HepG2 (cell line): Measurements from ENCODE around the gene TEF. TPM values are rescaled to one million over a fixed set of nuclear protein-coding genes. Genes with fewer than 3 reads are reported as not detected.

Source experiments
- ARID4A ChIP-seq: sonication (generic); formaldehyde crosslinking; IDR thresholded peaks from 2 replicates; pipeline ENCODE4 v1.5.0; 2020; ENCODE audit warnings: mild to moderate bottlenecking, missing genetic modification reagents, borderline replicate concordance
- ATF4 ChIP-seq, 2 experiments: fragments of 450-650 bp in 1 of 2; sonication (generic) in 1 of 2; formaldehyde crosslinking; IDR thresholded peaks; 2 replicates each; pipeline versions ENCODE4 v1.5.0 to v1.8.0; 2020 to 2022; ENCODE audit warnings: mild to moderate bottlenecking in 1 of 2, missing genetic modification reagents in 1 of 2
- CENPT ChIP-seq: sonication (generic); formaldehyde crosslinking; IDR thresholded peaks from 2 replicates; pipeline ENCODE4 v1.8.0; 2022; ENCODE audit warnings: low read depth, mild to moderate bottlenecking, moderate library complexity, missing genetic modification reagents
- FOSL2 ChIP-seq: sonication (generic); formaldehyde crosslinking; IDR thresholded peaks from 2 replicates; pipeline ENCODE4 v1.4.0; 2020; ENCODE audit warnings: missing genetic modification reagents
- IKZF4 ChIP-seq: sonication (generic); formaldehyde crosslinking; IDR thresholded peaks from 2 replicates; pipeline ENCODE4 v1.5.1; 2020; ENCODE audit warnings: borderline replicate concordance, mild to moderate bottlenecking, low read depth, missing genetic modification reagents; ENCODE audit errors: not compliant biosample characterization
- NPAS2 ChIP-seq: sonication (generic); formaldehyde crosslinking; IDR thresholded peaks from 2 replicates; pipeline ENCODE4 v1.8.0; 2022; ENCODE audit warnings: mild to moderate bottlenecking, missing genetic modification reagents, borderline replicate concordance
- RFXAP ChIP-seq: sonication (generic); formaldehyde crosslinking; IDR thresholded peaks from 2 replicates; pipeline ENCODE4 v1.4.0; 2020; ENCODE audit warnings: missing genetic modification reagents, borderline replicate concordance
- SP140L ChIP-seq: sonication (generic); formaldehyde crosslinking; IDR thresholded peaks from 2 replicates; pipeline ENCODE4 v1.4.0; 2020; ENCODE audit warnings: missing genetic modification reagents, borderline replicate concordance
- STAT5B ChIP-seq: sonication (generic); formaldehyde crosslinking; IDR thresholded peaks from 2 replicates; pipeline ENCODE4 v1.4.0; 2020; ENCODE audit warnings: missing genetic modification reagents
- TBX2 ChIP-seq: sonication (generic); formaldehyde crosslinking; IDR thresholded peaks from 2 replicates; pipeline ENCODE4 v1.5.0; 2020; ENCODE audit warnings: missing genetic modification reagents, mild to moderate bottlenecking, borderline replicate concordance
- TGIF2 ChIP-seq: IDR thresholded peaks from 2 replicates; pipeline ENCODE4 v1.6.1; 2016; ENCODE audit warnings: control low read depth, missing compliant biosample characterization
- ZFP36L1 ChIP-seq: sonication (generic); formaldehyde crosslinking; IDR thresholded peaks from 2 replicates; pipeline ENCODE4 v1.8.0; 2022; ENCODE audit warnings: mild to moderate bottlenecking, missing genetic modification reagents, moderate library complexity
- ZMAT3 ChIP-seq: sonication (generic); formaldehyde crosslinking; conservative IDR thresholded peaks from 2 replicates; pipeline ENCODE4 v1.7.0; 2021; ENCODE audit warnings: missing genetic modification reagents
- ZNF24 ChIP-seq: fragments of 450-650 bp; IDR thresholded peaks from 2 replicates; pipeline ENCODE4 v1.6.1; 2017; ENCODE audit warnings: antibody characterized with exemption, mild to moderate bottlenecking
- ZNF337 ChIP-seq: sonication (generic); formaldehyde crosslinking; IDR thresholded peaks from 2 replicates; pipeline ENCODE4 v1.5.1; 2020; ENCODE audit warnings: missing genetic modification reagents, low read depth, mild to moderate bottlenecking, borderline replicate concordance
- ZNF549 ChIP-seq: sonication (generic); formaldehyde crosslinking; IDR thresholded peaks from 2 replicates; pipeline ENCODE4 v1.5.0; 2020; ENCODE audit warnings: missing genetic modification reagents
- ZNF737 ChIP-seq: sonication (generic); formaldehyde crosslinking; IDR thresholded peaks from 2 replicates; pipeline ENCODE4 v1.5.0; 2020; ENCODE audit warnings: missing genetic modification reagents, mild to moderate bottlenecking, borderline replicate concordance
- ZNF770 ChIP-seq: sonication (generic); formaldehyde crosslinking; IDR thresholded peaks from 2 replicates; pipeline ENCODE4 v1.5.0; 2020; ENCODE audit warnings: mild to moderate bottlenecking, missing genetic modification reagents
- ZNF777 ChIP-seq: sonication (generic); formaldehyde crosslinking; IDR thresholded peaks from 2 replicates; pipeline ENCODE4 v1.4.0; 2020; ENCODE audit warnings: missing genetic modification reagents
- ZZZ3 ChIP-seq: sonication (generic); formaldehyde crosslinking; IDR thresholded peaks from 2 replicates; pipeline ENCODE4 v1.4.0; 2020; ENCODE audit warnings: missing genetic modification reagents, mild to moderate bottlenecking, borderline replicate concordance
- polyA plus RNA-seq, 8 experiments: library from polyadenylated mRNA; depleted of rRNA in 3 of 8; stranded (reverse) in 7 of 8; unstranded in 1 of 8; fragments of >200 nt; fragmentation: Illumina TruSeq in 4 of 8; extraction: Trizol in 4 of 8; gene quantifications; 2 replicates each; pipeline versions ENCODE4 v1.2.1 to v1.2.3, GENCODE V29; 2011 to 2016; ENCODE audit warnings: low read depth in 4 of 8, missing spikeins in 1 of 8, mixed read lengths in 1 of 8; ENCODE audit not compliant: insufficient read depth in 1 of 8
- total RNA-seq, 5 experiments: library from RNA; depleted of rRNA; stranded (reverse); fragments of >200 nt; fragmentation: Illumina TruSeq; extraction: Trizol; gene quantifications; 2 replicates each; pipeline ENCODE4 v1.2.3, GENCODE V29; 2016; ENCODE audit warnings: low read depth in 1 of 5

The TEF gene
- total and polyA plus RNA-seq, 2 of the 13 experiments (the other 11 are each of a cell fraction or from before 2014, with no cell fraction given) = 7.6 to 11.2 TPM

GRCh38 chr22:41448189-41448808 is 66.6 kb downstream of the TEF start (continued):
- peak; percentile 86; the same call in 1 of the 2 replicates for TF ChIP-seq ARID4A (CRISPR knock-in tag)
- peak; percentile 79 for TF ChIP-seq FOSL2 (CRISPR knock-in tag)
- TF ChIP-seq IKZF4 (CRISPR knock-in tag) = no peak
- no peak for TF ChIP-seq ZNF24
- no peak for TF ChIP-seq SP140L (CRISPR knock-in tag)
- peak; percentile 100 for TF ChIP-seq RFXAP (CRISPR knock-in tag)
- TF ChIP-seq TGIF2 (CRISPR knock-in tag) = peak; percentile 72; the same call in 1 of the 2 replicates
- TF ChIP-seq CENPT (CRISPR knock-in tag) = no peak
- no peak for TF ChIP-seq NPAS2 (CRISPR knock-in tag)
- TF ChIP-seq ZNF770 (CRISPR knock-in tag) = peak; percentile 36; the same call in 1 of the 2 replicates
- TF ChIP-seq ZMAT3 = no peak; the same call in 1 of the 2 replicates
- no peak for TF ChIP-seq ZNF737 (CRISPR knock-in tag)
- no peak for TF ChIP-seq ZNF777 (CRISPR knock-in tag)
- peak in 1 of 2 experiments; percentile 40; a peak in 2 of 4 replicates for TF ChIP-seq ATF4 (CRISPR knock-in tag; IDR thresholded peaks at IDR 0.05)
- TF ChIP-seq ZFP36L1 (CRISPR knock-in tag) = peak; percentile 20; the same call in 1 of the 2 replicates
- TF ChIP-seq ZZZ3 = no peak
- TF ChIP-seq TBX2 = peak; percentile 62; the same call in 1 of the 2 replicates
- TF ChIP-seq STAT5B = no peak
- no peak for TF ChIP-seq ZNF549 (CRISPR knock-in tag)
- no peak for TF ChIP-seq ZNF337
